ENCODE data around the gene SUMF1.

- TF ChIP-seq, protein P1, sequence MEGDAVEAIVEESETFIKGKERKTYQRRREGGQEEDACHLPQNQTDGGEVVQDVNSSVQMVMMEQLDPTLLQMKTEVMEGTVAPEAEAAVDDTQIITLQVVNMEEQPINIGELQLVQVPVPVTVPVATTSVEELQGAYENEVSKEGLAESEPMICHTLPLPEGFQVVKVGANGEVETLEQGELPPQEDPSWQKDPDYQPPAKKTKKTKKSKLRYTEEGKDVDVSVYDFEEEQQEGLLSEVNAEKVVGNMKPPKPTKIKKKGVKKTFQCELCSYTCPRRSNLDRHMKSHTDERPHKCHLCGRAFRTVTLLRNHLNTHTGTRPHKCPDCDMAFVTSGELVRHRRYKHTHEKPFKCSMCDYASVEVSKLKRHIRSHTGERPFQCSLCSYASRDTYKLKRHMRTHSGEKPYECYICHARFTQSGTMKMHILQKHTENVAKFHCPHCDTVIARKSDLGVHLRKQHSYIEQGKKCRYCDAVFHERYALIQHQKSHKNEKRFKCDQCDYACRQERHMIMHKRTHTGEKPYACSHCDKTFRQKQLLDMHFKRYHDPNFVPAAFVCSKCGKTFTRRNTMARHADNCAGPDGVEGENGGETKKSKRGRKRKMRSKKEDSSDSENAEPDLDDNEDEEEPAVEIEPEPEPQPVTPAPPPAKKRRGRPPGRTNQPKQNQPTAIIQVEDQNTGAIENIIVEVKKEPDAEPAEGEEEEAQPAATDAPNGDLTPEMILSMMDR (IDR thresholded peaks at IDR 0.05) = no peak
- TF ChIP-seq POLR2A (IDR thresholded peaks at IDR 0.05) = no peak
Measured at GRCh38 chr3:4413467-4413866, 53.6 kb downstream of the SUMF1 start.

All from adrenal gland (tissue), 5 donors.